WTC11 (cell line): ENCODE results near the gene CAMTA1. TPM values are rescaled to one million over a fixed set of nuclear protein-coding genes. Genes with fewer than 3 reads are reported as not detected.

ENCODE experiments used
- ATAC-seq: fragments of 200-7000 bp; cut with Tn5 transposase; 2 replicates; pipeline ENCODE4 v1.10.0; 2021; ENCODE audit warnings: mild to moderate bottlenecking, moderate library complexity
- CTCF ChIA-PET: fragments of 300-600 bp; sonication (Branson Sonifier 250); formaldehyde crosslinking; loops from one replicate; lab custom pipeline; 2021; ENCODE audit warnings: antibody characterized with exemption; lab: Charles Lee
- POLR2A ChIA-PET: fragments of 350-600 bp; sonication (Branson Sonifier 250); formaldehyde crosslinking; loops from one replicate; lab custom pipeline; 2021; ENCODE audit warnings: antibody characterized with exemption; lab: Charles Lee
- DNase-seq: peaks from one replicate; pipeline ENCODE4 v3.0.0; 2021; ENCODE audit warnings: low spot score
- H3K27ac Mint-ChIP-seq: 2 replicates; pipeline ENCODE4 v1.8.0; 2021; ENCODE audit warnings: mixed read lengths
- H3K27me3 Mint-ChIP-seq: 2 replicates; pipeline ENCODE4 v1.8.0; 2021; ENCODE audit warnings: low read depth, mild to moderate bottlenecking, moderate library complexity, mixed read lengths
- H3K36me3 Mint-ChIP-seq: 2 replicates; pipeline ENCODE4 v1.8.0; 2021; ENCODE audit warnings: mixed read lengths
- H3K4me1 Mint-ChIP-seq: 2 replicates; pipeline ENCODE4 v1.8.0; 2022; ENCODE audit warnings: mixed read lengths
- H3K4me3 Mint-ChIP-seq: 2 replicates; pipeline ENCODE4 v1.8.0; 2021; ENCODE audit warnings: mild to moderate bottlenecking, moderate library complexity, mixed read lengths
- H3K9me3 Mint-ChIP-seq: 2 replicates; pipeline ENCODE4 v1.8.0; 2021; ENCODE audit warnings: mixed read lengths
- CBFB ChIP-seq: sonication (generic); formaldehyde crosslinking; IDR thresholded peaks from 2 replicates; pipeline ENCODE4 v1.8.1; 2022; ENCODE audit warnings: mild to moderate bottlenecking, low read depth, missing genetic modification reagents
- CREM ChIP-seq: sonication (generic); formaldehyde crosslinking; IDR thresholded peaks from 2 replicates; pipeline ENCODE4 v1.8.1; 2022; ENCODE audit warnings: mild to moderate bottlenecking, missing genetic modification reagents, moderate library complexity
- FOXJ3 ChIP-seq: sonication (generic); formaldehyde crosslinking; IDR thresholded peaks from 2 replicates; pipeline ENCODE4 v1.9.0; 2021; ENCODE audit warnings: missing genetic modification reagents, mild to moderate bottlenecking, borderline replicate concordance
- JAZF1 ChIP-seq: fragments of 250-450 bp; sonication (Bioruptor Pico); IDR thresholded peaks from 2 replicates; pipeline ENCODE4 v1.9.0; 2021; ENCODE audit warnings: moderate library complexity, mild to moderate bottlenecking, inconsistent platforms
- MYBL2 ChIP-seq: sonication (generic); formaldehyde crosslinking; IDR thresholded peaks from 2 replicates; pipeline ENCODE4 v1.8.1; 2023; ENCODE audit warnings: mild to moderate bottlenecking, moderate library complexity, missing genetic modification reagents
- NR1H2 ChIP-seq: sonication (generic); formaldehyde crosslinking; IDR thresholded peaks from 2 replicates; pipeline ENCODE4 v1.9.0; 2021; ENCODE audit warnings: mild to moderate bottlenecking, moderate library complexity, missing genetic modification reagents
- NR3C1 ChIP-seq: sonication (generic); formaldehyde crosslinking; conservative IDR thresholded peaks from 2 replicates; pipeline ENCODE4 v1.8.1; 2023; ENCODE audit warnings: low read depth, mild to moderate bottlenecking, missing genetic modification reagents
- SOX15 ChIP-seq: fragments of 250-450 bp; sonication (Bioruptor Pico); IDR thresholded peaks from 2 replicates; pipeline ENCODE4 v1.9.0; 2021; ENCODE audit warnings: mild to moderate bottlenecking
- SP1 ChIP-seq: sonication (generic); formaldehyde crosslinking; conservative IDR thresholded peaks from 2 replicates; pipeline ENCODE4 v1.8.1; 2022; ENCODE audit warnings: missing genetic modification reagents
- ZNF138 ChIP-seq: sonication (generic); formaldehyde crosslinking; conservative IDR thresholded peaks from 2 replicates; pipeline ENCODE4 v1.8.1; 2022; ENCODE audit warnings: mild to moderate bottlenecking, moderate library complexity, missing genetic modification reagents
- ZNF263 ChIP-seq: sonication (generic); formaldehyde crosslinking; IDR thresholded peaks from 2 replicates; pipeline ENCODE4 v1.8.1; 2022; ENCODE audit warnings: low read depth, mild to moderate bottlenecking, moderate library complexity, missing genetic modification reagents
- ZNF317 ChIP-seq: sonication (generic); formaldehyde crosslinking; IDR thresholded peaks from 2 replicates; pipeline ENCODE4 v1.8.1; 2023; ENCODE audit warnings: low read depth, mild to moderate bottlenecking, moderate library complexity, missing genetic modification reagents, borderline replicate concordance
- ZNF671 ChIP-seq: fragments of 250-450 bp; sonication (Bioruptor Pico); IDR thresholded peaks from 2 replicates; pipeline ENCODE4 v1.8.0; 2021; ENCODE audit warnings: mild to moderate bottlenecking
- total RNA-seq: library from RNA; stranded (reverse); gene quantifications from 3 replicates; pipeline ENCODE4 v1.2.3, GENCODE V29; 2021
- TF ChIP-seq, protein P1 (sequence below): sonication (generic); formaldehyde crosslinking; IDR thresholded peaks from 2 replicates; pipeline ENCODE4 v1.8.1; 2023; ENCODE audit warnings: mild to moderate bottlenecking, moderate library complexity, missing genetic modification reagents
- TF ChIP-seq, protein P2 (sequence below): sonication (generic); formaldehyde crosslinking; IDR thresholded peaks from 2 replicates; pipeline ENCODE4 v1.8.0; 2023; ENCODE audit warnings: mild to moderate bottlenecking, missing genetic modification reagents
- TF ChIP-seq, protein P3 (sequence below): fragments of 250-450 bp; sonication (Bioruptor Pico); conservative IDR thresholded peaks from 2 replicates; pipeline ENCODE4 v1.9.0; 2021; ENCODE audit warnings: mild to moderate bottlenecking
- TF ChIP-seq, protein P4 (sequence below): fragments of 250-450 bp; sonication (Bioruptor Pico); IDR thresholded peaks from 2 replicates; pipeline ENCODE4 v1.9.0; 2021; ENCODE audit warnings: moderate library complexity, mild to moderate bottlenecking, inconsistent platforms, borderline replicate concordance
- TF ChIP-seq, protein P5 (sequence below): fragments of 250-450 bp; sonication (Bioruptor Pico); IDR thresholded peaks from 2 replicates; pipeline ENCODE4 v1.9.0; 2021; ENCODE audit warnings: mild to moderate bottlenecking, borderline replicate concordance
- TF ChIP-seq, protein P6 (sequence below): sonication (generic); formaldehyde crosslinking; IDR thresholded peaks from 2 replicates; pipeline ENCODE4 v1.8.1; 2022; ENCODE audit warnings: missing genetic modification reagents, borderline replicate concordance
- TF ChIP-seq, protein P7 (sequence below): sonication (generic); formaldehyde crosslinking; IDR thresholded peaks from 2 replicates; pipeline ENCODE4 v1.8.0; 2023; ENCODE audit warnings: missing genetic modification reagents

The CAMTA1 gene
- total RNA-seq, 1 experiment from 2014 or later, result 86.4 TPM

DNA sequence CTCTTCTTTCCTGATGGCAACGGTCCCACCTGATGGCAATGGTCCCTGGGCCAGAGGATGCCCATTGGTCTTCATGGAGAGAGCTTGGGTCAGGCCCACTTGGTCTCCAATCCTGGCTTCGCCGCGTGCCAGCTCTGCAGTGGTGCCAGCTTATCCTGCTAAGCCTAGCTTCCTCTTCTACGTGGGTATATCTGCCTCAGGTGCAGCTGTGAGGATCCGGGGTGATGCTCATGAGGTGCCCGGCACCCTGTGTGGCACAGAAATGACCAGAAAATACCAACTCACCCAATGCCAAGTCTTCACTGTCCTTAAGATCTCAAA, 437.4 kb downstream of the CAMTA1 start:
- no peaks in the 10 kb centered on the region for H3K4me1 Mint-ChIP-seq
- no peaks in the 10 kb centered on the region for H3K9me3 Mint-ChIP-seq
- H3K27ac Mint-ChIP-seq, result no peak overlapping the region
- TF ChIP-seq NR1H2 (CRISPR knock-in tag) (no peak), ZNF317 (CRISPR knock-in tag) (no peak), ZNF671 (no peak), MYBL2 (no peak), ZNF263 (CRISPR knock-in tag) (no peak), CBFB (no peak), SOX15 (CRISPR knock-in tag) (no peak), NR3C1 (no peak), SP1 (no peak), CREM (CRISPR knock-in tag) (no peak), FOXJ3 (no peak), ZNF138 (no peak), JAZF1 (CRISPR knock-in tag) (no peak)
- TF ChIP-seq, protein P1, sequence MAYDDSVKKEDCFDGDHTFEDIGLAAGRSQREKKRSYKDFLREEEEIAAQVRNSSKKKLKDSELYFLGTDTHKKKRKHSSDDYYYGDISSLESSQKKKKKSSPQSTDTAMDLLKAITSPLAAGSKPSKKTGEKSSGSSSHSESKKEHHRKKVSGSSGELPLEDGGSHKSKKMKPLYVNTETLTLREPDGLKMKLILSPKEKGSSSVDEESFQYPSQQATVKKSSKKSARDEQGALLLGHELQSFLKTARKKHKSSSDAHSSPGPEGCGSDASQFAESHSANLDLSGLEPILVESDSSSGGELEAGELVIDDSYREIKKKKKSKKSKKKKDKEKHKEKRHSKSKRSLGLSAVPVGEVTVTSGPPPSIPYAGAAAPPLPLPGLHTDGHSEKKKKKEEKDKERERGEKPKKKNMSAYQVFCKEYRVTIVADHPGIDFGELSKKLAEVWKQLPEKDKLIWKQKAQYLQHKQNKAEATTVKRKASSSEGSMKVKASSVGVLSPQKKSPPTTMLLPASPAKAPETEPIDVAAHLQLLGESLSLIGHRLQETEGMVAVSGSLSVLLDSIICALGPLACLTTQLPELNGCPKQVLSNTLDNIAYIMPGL (CRISPR knock-in tag), result no peak
- TF ChIP-seq, protein P2, sequence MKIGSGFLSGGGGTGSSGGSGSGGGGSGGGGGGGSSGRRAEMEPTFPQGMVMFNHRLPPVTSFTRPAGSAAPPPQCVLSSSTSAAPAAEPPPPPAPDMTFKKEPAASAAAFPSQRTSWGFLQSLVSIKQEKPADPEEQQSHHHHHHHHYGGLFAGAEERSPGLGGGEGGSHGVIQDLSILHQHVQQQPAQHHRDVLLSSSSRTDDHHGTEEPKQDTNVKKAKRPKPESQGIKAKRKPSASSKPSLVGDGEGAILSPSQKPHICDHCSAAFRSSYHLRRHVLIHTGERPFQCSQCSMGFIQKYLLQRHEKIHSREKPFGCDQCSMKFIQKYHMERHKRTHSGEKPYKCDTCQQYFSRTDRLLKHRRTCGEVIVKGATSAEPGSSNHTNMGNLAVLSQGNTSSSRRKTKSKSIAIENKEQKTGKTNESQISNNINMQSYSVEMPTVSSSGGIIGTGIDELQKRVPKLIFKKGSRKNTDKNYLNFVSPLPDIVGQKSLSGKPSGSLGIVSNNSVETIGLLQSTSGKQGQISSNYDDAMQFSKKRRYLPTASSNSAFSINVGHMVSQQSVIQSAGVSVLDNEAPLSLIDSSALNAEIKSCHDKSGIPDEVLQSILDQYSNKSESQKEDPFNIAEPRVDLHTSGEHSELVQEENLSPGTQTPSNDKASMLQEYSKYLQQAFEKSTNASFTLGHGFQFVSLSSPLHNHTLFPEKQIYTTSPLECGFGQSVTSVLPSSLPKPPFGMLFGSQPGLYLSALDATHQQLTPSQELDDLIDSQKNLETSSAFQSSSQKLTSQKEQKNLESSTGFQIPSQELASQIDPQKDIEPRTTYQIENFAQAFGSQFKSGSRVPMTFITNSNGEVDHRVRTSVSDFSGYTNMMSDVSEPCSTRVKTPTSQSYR, result no peak
- TF ChIP-seq, protein P3, sequence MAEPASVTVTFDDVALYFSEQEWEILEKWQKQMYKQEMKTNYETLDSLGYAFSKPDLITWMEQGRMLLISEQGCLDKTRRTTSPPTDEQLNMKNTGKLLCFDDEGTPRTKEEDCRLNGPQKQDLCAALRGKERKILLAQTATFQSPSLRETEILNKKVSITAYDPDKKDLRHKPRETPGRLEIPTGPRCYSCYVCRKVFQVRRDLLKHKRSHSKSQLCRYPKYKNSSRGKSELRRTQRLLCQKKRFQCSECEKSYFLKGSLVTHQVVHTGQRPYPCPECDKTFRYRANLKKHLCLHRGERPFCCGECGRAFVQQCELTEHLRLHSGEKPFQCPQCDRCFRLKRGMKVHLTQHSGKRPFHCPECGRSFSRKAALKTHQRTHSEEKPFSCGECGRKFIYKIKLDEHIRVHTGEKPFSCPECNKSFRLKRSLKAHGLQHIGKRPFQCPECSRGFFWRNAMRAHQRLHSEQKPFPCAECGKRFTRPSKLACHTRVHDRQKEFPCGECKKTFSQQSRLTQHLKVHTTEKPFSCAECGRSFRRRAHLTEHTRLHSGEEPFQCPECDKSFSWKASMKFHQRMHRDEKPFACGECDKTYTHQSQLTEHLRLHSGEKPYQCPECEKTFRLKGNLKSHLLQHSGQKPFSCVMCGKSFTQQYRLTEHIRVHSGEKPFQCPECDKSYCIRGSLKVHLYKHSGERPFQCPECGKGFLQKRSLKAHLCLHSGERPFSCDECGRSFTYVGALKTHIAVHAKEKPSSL (CRISPR knock-in tag), result no peak
- TF ChIP-seq, protein P4, sequence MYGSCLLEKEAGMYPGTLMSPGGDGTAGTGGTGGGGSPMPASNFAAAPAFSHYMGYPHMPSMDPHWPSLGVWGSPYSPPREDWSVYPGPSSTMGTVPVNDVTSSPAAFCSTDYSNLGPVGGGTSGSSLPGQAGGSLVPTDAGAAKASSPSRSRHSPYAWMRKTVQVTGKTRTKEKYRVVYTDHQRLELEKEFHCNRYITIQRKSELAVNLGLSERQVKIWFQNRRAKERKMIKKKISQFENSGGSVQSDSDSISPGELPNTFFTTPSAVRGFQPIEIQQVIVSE (CRISPR knock-in tag), result no peak
- TF ChIP-seq, protein P5, sequence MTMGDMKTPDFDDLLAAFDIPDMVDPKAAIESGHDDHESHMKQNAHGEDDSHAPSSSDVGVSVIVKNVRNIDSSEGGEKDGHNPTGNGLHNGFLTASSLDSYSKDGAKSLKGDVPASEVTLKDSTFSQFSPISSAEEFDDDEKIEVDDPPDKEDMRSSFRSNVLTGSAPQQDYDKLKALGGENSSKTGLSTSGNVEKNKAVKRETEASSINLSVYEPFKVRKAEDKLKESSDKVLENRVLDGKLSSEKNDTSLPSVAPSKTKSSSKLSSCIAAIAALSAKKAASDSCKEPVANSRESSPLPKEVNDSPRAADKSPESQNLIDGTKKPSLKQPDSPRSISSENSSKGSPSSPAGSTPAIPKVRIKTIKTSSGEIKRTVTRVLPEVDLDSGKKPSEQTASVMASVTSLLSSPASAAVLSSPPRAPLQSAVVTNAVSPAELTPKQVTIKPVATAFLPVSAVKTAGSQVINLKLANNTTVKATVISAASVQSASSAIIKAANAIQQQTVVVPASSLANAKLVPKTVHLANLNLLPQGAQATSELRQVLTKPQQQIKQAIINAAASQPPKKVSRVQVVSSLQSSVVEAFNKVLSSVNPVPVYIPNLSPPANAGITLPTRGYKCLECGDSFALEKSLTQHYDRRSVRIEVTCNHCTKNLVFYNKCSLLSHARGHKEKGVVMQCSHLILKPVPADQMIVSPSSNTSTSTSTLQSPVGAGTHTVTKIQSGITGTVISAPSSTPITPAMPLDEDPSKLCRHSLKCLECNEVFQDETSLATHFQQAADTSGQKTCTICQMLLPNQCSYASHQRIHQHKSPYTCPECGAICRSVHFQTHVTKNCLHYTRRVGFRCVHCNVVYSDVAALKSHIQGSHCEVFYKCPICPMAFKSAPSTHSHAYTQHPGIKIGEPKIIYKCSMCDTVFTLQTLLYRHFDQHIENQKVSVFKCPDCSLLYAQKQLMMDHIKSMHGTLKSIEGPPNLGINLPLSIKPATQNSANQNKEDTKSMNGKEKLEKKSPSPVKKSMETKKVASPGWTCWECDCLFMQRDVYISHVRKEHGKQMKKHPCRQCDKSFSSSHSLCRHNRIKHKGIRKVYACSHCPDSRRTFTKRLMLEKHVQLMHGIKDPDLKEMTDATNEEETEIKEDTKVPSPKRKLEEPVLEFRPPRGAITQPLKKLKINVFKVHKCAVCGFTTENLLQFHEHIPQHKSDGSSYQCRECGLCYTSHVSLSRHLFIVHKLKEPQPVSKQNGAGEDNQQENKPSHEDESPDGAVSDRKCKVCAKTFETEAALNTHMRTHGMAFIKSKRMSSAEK (CRISPR knock-in tag), result no peak
- TF ChIP-seq, protein P6, sequence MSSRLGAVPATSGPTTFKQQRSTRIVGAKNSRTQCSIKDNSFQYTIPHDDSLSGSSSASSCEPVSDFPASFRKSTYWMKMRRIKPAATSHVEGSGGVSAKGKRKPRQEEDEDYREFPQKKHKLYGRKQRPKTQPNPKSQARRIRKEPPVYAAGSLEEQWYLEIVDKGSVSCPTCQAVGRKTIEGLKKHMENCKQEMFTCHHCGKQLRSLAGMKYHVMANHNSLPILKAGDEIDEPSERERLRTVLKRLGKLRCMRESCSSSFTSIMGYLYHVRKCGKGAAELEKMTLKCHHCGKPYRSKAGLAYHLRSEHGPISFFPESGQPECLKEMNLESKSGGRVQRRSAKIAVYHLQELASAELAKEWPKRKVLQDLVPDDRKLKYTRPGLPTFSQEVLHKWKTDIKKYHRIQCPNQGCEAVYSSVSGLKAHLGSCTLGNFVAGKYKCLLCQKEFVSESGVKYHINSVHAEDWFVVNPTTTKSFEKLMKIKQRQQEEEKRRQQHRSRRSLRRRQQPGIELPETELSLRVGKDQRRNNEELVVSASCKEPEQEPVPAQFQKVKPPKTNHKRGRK (CRISPR knock-in tag), result no peak
- TF ChIP-seq, protein P7, sequence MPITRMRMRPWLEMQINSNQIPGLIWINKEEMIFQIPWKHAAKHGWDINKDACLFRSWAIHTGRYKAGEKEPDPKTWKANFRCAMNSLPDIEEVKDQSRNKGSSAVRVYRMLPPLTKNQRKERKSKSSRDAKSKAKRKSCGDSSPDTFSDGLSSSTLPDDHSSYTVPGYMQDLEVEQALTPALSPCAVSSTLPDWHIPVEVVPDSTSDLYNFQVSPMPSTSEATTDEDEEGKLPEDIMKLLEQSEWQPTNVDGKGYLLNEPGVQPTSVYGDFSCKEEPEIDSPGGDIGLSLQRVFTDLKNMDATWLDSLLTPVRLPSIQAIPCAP (CRISPR knock-in tag), result no peak
- CTCF ChIA-PET, result no interaction called here
- no peaks in the 10 kb centered on the region for H3K36me3 Mint-ChIP-seq
- no peak for ATAC-seq
- no peak for DNase-seq
- no peaks in the 10 kb centered on the region for H3K27me3 Mint-ChIP-seq
- no peak overlapping the region for H3K4me3 Mint-ChIP-seq
- POLR2A ChIA-PET, result no interaction called here
